GM18870 (cell line): ENCODE results near the gene TMSB4X.
"Not testable (repeated sequence)": the region's sequence is repeated elsewhere in the genome, so short reads cannot be mapped to it uniquely, and the experiment has no call there.

ENCODE experiments used
- ATAC-seq: cut with Tn5 transposase; IDR thresholded peaks from one replicate; pipeline ENCODE4 v1.9.1; 2021; ENCODE audit warnings: moderate library complexity; ENCODE audit not compliant: unreplicated experiment

The TMSB4X gene

DNA sequence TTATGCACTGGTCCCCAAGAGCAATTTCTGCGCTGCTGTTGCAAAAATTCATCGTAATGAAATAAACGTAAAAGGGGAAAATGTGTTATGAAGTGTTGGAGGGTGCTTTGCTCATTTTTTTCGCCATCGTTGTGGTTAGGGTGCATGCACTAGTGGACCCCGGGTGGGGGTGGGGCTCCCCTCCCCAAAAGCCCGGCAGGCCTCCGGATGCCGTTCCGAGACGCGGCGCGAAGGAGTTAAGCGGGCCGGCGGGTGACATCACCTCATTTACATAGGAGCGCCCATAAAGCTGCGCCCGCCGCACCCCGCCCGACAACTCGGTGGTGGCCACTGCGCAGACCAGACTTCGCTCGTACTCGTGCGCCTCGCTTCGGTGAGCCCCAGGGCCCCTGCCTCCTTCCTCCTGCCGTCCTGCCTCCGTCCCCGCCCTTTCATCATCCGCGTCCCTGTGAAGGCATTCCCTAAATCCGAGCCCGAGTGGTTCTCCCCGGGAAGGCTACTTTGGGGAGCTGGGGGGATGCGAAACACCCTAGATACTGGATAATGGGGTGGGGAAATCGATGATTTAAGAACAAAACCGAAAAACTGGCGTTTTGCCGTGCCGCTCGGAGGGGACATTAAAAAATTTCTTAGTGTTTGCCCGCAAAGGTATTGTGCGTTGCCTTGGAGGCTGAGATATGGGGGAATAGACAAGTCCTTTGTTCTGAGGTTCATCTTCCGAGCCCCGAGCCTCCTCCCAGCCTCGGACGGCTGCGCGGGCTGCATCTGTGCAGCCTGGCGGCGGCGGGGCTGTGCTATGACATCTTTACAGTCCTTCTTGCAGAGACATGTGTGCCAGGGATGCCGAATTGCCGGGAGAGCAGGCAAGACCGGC lies at the start of gene TMSB4X:
Gene TMSB4X (plus strand): TSS at position 315 of the 874 bp plus-strand sequence.
- peak; percentile 36 for ATAC-seq

DNA sequence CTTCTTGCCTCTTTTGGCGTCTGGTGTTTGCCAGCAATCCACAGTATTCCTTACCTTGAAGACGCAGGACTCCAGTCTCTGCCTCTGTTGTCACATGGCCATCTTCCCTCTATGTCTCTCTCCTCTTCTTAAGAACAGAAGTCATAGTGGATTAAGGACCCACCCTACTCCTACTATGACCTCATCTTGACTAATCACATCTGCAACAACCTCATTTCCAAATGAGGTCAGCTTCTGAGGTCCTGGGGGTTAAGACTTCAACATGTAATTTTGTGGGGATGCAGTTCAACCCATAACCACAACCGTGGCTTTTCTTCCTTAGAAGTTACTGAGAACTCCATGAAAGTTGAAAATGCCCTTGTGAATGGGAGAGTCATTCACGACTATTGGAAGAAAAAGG lies 45.2 kb upstream of the TMSB4X start:
- ATAC-seq: no peak

DNA sequence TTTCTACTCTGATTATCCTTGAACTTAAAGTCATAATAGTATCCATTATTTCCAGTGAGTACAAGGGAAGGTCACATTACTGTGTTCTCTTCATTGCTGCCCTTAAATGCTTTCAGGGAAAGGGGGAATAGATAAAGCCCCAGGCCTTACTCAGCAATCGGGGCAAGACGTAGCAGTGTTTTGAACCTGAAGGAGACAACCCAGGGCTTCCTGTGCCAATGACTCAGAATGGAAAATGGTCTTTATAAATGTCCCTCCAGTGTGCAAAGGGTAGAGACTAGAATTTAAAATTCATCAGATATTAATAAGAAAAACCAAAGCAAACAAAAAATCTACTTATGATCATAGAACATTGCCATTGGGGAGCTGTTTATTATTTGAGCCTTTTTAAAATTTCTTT lies 44.8 kb upstream of the TMSB4X start:
- no peak for ATAC-seq

DNA sequence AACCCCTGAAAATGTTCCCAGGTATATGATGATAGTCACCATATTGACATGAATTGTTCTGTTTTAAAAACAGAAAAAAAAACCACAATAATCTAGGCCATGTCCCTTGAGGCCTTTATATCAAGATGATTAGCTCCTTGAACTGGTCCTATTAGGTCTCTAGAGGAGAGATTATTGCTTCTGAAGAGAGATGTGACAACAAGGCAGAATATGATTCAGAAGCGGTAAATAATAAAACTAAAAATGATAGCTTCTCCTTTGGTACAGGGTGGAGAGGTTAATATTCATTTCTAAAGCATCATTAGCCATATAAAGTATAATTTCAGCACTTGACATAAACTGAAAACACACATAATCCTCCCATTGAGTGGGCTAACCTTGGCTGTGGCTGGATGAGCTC lies 42.7 kb upstream of the TMSB4X start:
- no peak for ATAC-seq

DNA sequence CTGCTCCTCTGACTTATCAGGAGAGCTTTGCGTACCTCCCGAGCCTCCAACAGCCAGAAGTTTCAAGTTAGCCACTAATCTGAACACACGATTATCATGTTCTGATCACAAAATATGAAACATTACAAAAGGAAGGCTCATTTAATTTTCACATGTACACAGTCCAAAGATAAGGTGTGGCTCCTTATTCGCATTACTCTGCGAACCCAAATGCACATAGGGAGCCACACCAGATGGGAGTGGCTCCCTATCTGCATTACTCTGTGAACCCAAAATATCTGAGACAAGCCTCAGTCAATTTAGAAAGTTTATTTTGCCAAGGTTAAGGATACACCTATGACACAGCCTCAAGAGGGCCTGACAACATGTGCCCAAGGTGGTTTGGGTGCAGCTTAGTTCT lies 40.1 kb upstream of the TMSB4X start:
- no peak for ATAC-seq

DNA sequence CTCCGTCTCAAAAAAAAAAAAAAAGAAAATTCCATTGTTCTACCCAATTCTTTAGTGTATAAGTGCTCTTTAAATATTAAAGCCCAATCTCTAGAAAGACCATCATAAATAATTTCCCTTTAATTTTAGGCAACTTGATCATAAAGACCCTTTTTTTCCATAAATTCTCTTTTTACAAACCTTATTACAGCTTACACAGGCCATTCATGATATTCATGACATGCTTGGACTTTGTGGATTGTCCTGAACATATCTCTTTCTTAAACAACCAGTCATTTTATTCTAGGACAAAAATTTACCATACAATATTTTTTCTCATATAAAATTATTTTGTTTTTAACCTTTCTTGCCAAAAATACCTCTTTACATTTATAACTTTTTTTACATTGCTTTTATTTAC lies 38.0 kb upstream of the TMSB4X start:
- no peak for ATAC-seq

DNA sequence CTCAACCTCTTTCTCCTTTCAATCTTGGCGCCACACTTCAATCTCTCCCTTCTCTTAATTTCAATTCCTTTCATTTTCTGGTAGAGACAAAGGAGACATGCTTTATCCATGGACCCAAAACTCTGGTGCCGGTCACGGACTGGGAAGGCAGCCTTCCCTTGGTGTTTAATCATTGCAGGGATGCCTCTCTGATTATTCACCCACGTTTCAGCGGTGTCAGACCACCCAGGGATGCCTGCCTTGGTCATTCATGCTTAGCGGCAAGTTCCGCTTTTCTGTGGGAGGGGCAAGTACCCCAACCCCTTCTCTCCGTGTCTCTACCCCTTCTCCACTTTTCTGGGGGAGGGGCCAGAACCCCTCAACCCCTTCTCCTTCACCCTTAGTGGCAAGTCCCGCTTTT lies 34.4 kb upstream of the TMSB4X start:
- ATAC-seq: not testable (repeated sequence)

DNA sequence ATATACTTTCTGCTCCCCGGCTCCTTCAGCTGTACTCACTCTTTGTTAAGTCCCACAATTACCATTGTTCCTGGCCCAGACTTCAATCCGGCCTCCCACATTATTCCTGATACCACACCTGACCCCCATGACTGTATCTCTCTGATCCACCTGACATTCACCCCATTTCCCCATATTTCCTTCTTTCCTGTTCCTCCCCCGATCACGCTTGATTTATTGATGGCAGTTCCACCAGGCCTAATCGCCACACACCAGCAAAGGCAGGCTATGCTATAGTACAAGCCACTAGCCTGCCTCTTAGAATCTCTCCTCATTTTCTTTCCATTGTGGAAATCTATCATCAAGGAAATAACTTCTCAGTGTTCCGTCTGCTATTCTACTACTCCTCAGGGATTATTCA lies 31.3 kb upstream of the TMSB4X start:
- ATAC-seq: not testable (repeated sequence)

DNA sequence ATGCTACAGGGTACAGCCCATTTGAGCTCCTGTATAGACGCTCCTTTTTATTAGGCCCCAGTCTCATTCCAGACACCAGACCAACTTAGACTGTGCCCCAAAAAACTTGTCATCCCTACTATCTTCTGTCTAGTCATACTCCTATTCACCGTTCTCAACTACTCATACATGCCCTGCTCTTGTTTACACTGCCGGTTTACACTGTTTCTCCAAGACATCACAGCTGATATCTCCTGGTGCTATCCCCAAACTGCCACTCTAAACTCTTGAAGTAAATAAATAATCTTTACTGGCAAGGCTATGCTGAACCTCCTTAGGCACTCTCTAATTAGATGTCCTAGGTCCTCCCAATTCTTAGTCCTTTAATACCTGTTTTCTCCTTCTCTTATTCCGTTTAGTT lies 30.5 kb upstream of the TMSB4X start:
- ATAC-seq: not testable (repeated sequence)

DNA sequence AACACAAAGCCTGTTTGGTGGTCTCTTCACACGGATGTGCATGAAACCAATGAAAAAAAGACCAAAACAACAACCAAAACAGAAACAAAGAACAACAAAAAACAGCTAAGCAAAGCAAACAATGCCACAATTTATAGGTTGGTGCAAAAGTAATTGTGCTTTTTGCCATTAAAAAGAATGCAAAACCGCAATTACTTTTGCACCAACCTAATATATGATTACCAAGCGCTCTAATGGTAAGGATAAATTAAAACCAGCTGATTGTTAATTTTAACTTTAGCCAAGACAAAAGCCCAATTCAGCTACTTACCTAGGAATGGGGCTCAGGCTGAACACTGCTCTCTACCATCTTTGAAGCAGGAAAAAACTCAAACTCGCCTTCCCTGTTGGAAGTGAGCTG lies 29.4 kb upstream of the TMSB4X start:
- no peak for ATAC-seq

DNA sequence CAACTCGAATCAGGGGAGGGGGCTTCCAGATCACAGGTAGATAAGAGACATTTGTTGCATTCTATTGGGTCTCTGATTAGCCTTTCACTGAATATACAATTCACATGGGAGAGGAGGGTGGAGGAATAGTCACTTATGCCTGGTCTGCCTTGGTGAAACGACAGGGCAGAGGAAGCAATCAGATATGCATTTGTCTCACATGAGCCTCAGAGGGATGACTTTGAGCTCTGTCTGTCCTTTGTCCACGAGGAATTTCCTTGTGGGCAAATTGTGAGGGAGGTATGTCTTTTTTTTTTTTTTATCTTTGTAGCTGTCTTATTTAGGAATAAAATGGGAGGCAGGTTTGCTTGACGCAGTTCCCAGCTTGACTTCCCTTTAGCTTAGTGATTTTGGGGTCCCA lies 28.5 kb upstream of the TMSB4X start:
- ATAC-seq: no peak

DNA sequence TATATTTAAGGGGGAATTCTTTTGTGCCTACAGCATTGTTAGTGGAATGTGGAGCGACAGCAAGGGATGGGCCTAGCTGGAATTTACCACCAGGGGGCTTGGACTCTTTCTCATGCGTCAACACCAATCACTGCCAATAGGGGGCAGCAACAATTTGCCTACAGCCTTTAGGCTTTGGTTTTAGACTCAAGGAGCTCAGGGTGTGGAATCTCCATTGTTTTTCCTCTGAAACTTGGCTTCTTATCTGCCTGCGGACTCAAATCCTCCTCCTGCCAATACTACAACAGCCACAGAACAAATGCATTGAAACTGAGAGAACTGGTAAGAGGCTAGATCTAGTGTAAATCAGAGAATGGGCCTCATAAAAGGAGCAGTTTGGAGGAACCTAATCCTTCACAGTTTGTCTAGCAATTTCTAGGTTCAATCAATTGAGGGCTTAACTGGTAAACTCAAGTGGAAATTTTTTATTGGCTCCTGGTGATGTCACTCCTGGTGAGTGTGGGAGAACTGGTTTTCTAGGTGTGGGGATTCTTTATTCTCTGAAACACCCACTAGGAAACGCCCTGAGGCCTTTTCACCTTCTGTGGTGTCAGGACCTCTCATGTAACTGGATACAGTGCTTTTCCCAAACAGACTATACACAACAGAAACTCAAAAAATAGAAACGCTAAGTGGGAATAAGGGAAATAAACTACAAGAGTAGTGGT lies 27.9 kb upstream of the TMSB4X start:
- ATAC-seq: peak; percentile 35

DNA sequence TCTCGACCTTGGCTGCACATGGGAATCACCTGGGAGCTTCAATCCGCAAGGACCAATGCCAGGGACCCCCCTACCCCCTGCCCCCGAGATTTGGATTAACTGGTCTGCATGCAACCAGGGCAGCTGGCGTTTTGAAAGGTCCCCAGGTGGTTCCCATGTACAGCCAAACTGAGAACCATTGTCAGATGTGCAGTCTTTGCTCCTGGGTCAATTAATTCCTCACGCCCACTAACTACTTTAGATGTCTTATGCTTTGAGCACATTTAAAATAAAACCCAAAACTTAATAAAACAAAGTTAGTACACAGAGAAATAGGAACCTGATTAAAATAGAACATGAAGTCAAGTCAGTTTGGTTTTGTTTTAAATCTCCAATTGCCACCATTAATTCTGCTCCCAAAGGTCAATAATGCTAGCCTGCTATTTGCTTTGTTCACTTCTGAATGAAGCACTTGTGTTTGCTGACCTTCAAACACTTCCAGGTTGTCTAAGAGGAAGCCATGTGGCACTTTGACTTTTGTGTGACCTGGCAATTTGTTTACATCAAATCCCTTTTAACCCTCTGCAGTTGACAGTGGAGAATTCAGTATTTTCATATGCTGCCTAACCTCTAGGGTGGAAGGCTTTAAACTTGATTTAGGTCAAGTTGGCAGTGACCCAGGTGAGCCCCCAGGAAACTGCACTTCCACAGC lies 27.2 kb upstream of the TMSB4X start:
- ATAC-seq: no peak

DNA sequence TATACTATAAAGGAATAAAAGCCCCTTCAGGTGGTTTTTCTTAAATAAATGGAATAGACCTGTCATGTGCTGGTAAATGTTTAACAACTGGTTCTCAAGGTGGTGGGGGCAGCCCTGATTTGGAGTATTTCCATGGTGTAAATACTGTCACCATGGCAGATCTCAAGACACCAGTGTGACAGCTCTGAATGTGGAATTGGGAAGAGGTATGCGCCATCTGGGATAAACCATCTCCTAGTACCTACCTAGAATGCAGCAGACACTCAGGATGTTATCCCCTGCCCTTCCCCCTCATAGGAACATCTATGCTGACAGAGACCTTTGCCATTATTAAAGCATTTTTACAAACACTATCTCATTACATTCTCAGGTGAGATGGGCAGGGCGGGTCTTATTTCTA lies 26.4 kb upstream of the TMSB4X start:
- ATAC-seq: no peak

DNA sequence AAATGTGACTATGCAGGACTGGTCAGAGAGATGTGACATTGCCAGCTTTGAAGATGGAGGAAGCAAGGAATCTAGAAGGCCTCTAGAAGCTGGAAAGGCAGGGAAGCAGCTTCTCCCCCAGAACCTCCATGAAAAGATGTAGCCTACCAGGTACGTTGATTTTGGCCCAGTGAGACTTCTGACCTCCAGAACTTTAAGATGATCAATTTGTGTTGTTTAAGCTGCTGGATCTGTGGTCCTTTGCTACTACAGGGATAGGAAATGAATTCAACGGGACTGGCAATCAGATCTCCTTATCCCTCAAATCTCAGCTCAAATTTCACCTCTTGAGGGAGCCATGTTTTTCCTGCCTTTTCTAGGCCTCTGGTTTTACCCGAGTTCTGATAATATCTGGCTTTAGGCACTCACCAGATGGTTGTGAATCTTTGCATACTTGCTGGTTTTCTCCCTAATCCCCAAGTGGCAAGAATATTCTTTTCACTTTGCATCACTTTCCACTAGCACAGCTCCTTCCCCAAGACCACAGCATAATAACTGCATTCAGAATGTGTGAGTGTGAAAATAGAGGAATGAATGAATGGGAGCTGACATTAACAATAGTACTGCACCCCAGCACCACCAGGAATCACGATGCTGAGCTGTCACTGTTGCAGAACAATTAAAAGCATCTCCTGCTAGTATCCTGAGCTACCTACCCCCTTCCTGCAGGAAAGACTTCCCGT lies 25.5 kb upstream of the TMSB4X start:
- no peak for ATAC-seq

DNA sequence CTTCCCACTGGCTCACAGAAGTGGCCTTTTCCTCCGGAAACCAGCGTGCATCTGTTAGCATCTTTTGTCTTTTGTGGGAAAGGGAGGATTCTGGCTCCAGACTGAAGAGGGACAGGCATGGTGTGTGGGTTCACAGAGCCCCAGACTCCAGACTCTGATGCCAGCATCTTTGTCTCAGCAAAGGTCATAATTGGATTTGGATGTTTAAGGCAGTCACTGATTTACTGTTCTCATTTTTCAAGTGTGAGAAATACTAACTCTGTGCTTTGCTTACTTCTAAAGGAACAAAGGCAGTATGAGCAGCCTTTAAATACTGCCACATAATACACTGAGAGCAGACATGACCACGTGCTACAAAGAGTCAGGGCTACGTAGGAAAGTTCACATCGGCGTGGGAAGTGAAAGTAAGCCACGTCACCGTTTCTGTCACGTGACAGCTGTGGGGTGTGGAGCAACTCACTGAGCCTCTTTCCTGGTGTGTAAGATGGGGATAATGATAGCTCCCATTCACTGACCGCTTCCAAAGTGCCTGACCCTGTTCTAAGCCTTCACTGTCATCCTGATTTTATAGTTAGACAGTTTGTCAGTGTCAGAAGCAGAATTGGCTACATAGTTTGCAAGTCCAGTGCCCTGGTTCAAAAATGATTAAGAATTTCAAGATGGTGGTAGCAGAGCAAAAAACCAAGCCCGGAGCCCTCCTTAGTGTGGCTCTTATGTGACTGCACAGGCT lies 24.8 kb upstream of the TMSB4X start:
- peak; percentile 54 for ATAC-seq

DNA sequence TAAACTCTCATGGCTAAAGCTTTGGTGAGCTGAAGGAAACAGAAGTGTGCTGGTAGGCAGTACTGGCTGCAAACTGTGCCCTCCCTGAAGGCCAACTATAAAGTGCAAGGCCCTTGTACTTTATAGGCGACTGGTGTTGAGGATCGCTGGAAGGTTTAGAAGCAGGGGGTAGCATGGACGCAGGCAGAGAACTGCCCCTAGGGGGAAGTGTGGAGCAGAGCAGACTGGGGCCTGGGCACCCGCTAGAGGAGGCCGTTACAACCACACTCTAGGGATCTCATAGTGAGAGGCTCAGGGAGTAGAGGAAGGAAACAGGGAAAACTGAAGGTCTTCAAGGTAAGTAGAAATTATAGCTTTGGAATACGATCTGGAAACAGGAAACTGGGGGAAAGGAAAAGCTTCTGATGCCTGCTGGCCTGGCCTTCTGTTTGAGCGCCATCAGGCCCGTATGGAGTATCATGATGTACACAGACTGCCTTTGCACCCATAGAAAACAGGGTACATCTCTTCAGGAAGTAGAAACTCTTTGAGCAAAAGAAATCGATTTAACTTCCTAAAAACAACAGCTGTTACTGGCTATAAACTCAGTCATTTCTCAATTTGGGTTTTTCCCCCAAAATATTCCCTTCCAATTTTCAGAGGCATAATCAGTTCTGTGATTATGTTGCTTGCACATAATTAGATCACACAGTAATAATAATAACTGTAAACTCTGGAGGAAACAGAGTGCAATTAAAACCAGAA lies 23.9 kb upstream of the TMSB4X start:
- peak; percentile 36 for ATAC-seq

DNA sequence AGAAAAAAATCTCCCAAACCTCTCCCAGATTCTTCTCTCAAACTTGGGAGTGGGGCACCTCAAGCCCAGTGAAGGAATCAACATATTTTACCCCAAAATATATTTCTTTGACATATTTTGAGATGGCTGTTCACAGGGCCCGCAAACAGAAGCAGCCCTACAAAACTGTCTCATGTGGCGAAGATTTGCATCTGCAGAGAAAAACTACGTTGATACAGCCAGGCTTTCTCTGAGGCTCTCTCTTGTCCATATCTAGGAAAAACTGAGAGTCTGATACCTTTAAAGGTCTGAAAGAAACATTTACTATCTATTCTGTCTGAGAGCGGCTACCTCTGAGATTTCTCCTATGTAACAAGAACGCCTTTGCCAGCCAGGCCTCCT lies 23.3 kb upstream of the TMSB4X start:
- no peak for ATAC-seq

DNA sequence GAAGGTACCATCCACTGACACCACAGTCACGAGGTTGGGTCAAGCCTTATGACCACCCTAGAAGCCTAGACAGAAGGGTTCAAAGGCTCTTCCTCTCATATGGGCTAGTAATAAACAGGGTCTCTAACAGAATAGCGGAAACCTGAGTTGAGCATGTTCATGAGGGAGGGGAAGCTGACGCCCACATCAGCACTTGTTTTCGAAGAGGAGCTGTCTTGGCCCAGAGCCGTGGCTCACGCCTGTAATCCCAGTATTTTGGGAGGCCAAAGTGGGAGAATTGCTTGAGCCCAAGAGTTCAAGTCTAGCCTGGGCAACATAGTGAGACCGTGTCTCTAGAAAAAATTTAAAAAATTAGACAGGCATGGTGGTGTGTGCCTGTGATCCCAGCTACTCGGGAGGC lies 21.5 kb upstream of the TMSB4X start:
- no peak for ATAC-seq

DNA sequence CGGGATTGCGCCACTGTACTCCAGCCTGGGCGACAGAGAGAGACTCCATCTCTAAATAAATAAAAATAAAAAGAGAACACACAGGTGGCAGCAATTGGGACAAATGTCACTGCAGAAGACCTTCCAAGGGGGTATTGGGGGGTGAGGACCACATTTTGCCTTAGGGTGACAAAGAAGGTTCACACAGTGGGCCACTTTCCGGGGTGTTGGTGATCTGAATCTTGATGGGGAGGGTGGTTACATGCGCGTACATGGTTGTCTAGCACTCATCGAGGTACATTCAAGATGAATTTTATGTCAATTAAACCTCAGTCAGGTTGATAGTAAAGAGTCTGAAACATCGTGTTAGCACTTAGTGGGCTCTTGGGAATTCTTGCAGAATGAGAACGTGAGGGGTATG lies 20.5 kb upstream of the TMSB4X start:
- no peak for ATAC-seq
